K562 (cell line): ENCODE data around the gene QRICH1. TPM values are rescaled to one million over a fixed set of nuclear protein-coding genes. Genes with fewer than 3 reads are reported as not detected.

ENCODE experiments used
- ATAC-seq: fragments of 200-7000 bp; cut with Tn5 transposase; 3 replicates; pipeline ENCODE4 v1.9.1; 2020; ENCODE audit warnings: moderate library complexity
- BruUV-seq: library from RNA; stranded (reverse); fragments of 400-500 nt; replicated peaks from 2 replicates; lab custom pipeline; 2021; lab: Mats Ljungman, UMichigan
- CTCF ChIA-PET: fragments of 300-600 bp; formaldehyde crosslinking; extraction: SDS; loops from one replicate; lab custom pipeline; 2021; ENCODE audit warnings: low intra/inter-chr PET ratio; lab: Yijun Ruan, JAX
- POLR2A ChIA-PET: fragments of 300-600, 350-650 bp; sonication (Branson Sonifier 250); formaldehyde crosslinking; extraction: SDS; loops from one replicate; lab custom pipeline; 2021; ENCODE audit warnings: antibody characterized with exemption, inconsistent platforms; lab: Yijun Ruan, JAX
- DNase-seq, 4 experiments: peaks; one replicate each; pipeline versions ENCODE4 v3.0.0 to v3.0.0-alpha.2; 2011 to 2018; ENCODE audit warnings: low spot score in 3 of 4, mixed read lengths in 3 of 4; ENCODE audit errors: extremely low read depth in 1 of 4
- FAIRE-seq: peaks from 2 replicates; lab custom pipeline; 2011; peaks lifted over from hg19 to GRCh38; lab: Jason Lieb, UNC
- H2AFZ ChIP-seq: 2 replicates; pipeline ENCODE4 v1.6.0; 2011; ENCODE audit warnings: low read depth, low read length, control low read depth, inconsistent platforms
- H3K27ac ChIP-seq: fragments of 200-600 bp; 3 replicates; pipeline ENCODE4 v1.8.0; 2011; ENCODE audit warnings: low read depth, mild to moderate bottlenecking, control low read depth, inconsistent platforms, low read length, moderate library complexity, mixed read lengths; ENCODE audit errors: extremely low read depth
- H3K27me3 ChIP-seq, 2 experiments: fragments of 300-600 bp in 1 of 2; 2 replicates in 1 of 2; 3 replicates in 1 of 2; pipeline versions ENCODE4 v1.6.0 to v1.8.0; 2011; ENCODE audit warnings: inconsistent platforms in 2 of 2, low read length in 2 of 2, mild to moderate bottlenecking in 1 of 2, mixed read lengths in 1 of 2, moderate library complexity in 1 of 2; ENCODE audit not compliant: control insufficient read depth in 2 of 2, insufficient read depth in 2 of 2
- H3K36me3 ChIP-seq: fragments of 300-600 bp; 3 replicates; pipeline ENCODE4 v1.8.0; 2011; ENCODE audit warnings: mild to moderate bottlenecking, low read length, inconsistent platforms; ENCODE audit not compliant: control insufficient read depth, insufficient read depth
- H3K4me1 ChIP-seq, 2 experiments: fragments of 200-600 bp in 1 of 2; replicated peaks in 1 of 2; 2 replicates in 1 of 2; 3 replicates in 1 of 2; pipeline versions ENCODE4 v1.5.1 to v1.8.0; 2011; ENCODE audit warnings: inconsistent platforms in 2 of 2, low read length in 2 of 2, mild to moderate bottlenecking in 1 of 2, mixed read lengths in 1 of 2, moderate library complexity in 1 of 2; ENCODE audit not compliant: control insufficient read depth in 2 of 2, insufficient read depth in 2 of 2
- H3K4me2 ChIP-seq: 2 replicates; pipeline ENCODE4 v1.6.1; 2011; ENCODE audit warnings: low read length, control low read depth, inconsistent platforms, mixed read lengths; ENCODE audit not compliant: insufficient read depth
- H3K4me3 ChIP-seq: fragments of 200-600 bp; sonication (generic), shearing (Covaris generic); 2 replicates; pipeline ENCODE4 v1.5.1; 2016; ENCODE audit warnings: control low read depth, inconsistent platforms
- H3K79me2 ChIP-seq: fragments of 200-600 bp; 3 replicates; pipeline ENCODE4 v1.8.0; 2011; ENCODE audit warnings: low read length, inconsistent platforms; ENCODE audit not compliant: control insufficient read depth, insufficient read depth
- H3K9ac ChIP-seq, 2 experiments: 2 replicates each; pipeline versions ENCODE4 v1.6.0 to v1.6.1; 2011; ENCODE audit warnings: low read depth in 2 of 2, low read length in 2 of 2, control low read depth in 1 of 2, inconsistent platforms in 1 of 2, mild to moderate bottlenecking in 1 of 2, mixed read lengths in 1 of 2; ENCODE audit not compliant: insufficient read depth in 1 of 2
- H3K9me1 ChIP-seq: one replicate; pipeline ENCODE4 v1.6.0; 2011; ENCODE audit warnings: inconsistent platforms, mild to moderate bottlenecking, low read length, moderate library complexity; ENCODE audit not compliant: control insufficient read depth, insufficient read depth
- H3K9me3 ChIP-seq: replicated peaks from 2 replicates; pipeline ENCODE4 v1.5.1; 2011; ENCODE audit warnings: low read depth, low read length, inconsistent platforms; ENCODE audit not compliant: control insufficient read depth, insufficient read depth
- H4K20me1 ChIP-seq: replicated peaks from 2 replicates; pipeline ENCODE4 v1.6.1; 2011; ENCODE audit warnings: low read length, inconsistent platforms, mixed read lengths; ENCODE audit not compliant: control insufficient read depth, insufficient read depth
- HMG20A ChIP-seq: fragments of 450-650 bp; formaldehyde crosslinking; conservative IDR thresholded peaks from 2 replicates; pipeline ENCODE4 v1.4.0; 2020; ENCODE audit warnings: mild to moderate bottlenecking, mixed read lengths
- NFE2 ChIP-seq: IDR thresholded peaks from 2 replicates; pipeline ENCODE4 v1.6.1; 2014; ENCODE audit warnings: antibody characterized with exemption, low read depth
- ZNF41 ChIP-seq: fragments of 250-450 bp; sonication (Bioruptor Pico); conservative IDR thresholded peaks from 2 replicates; pipeline ENCODE4 v1.4.0; 2020; ENCODE audit warnings: mild to moderate bottlenecking
- ZNF717 ChIP-seq: fragments of 250-450 bp; sonication (Bioruptor Pico); IDR thresholded peaks from 2 replicates; pipeline ENCODE4 v1.5.0; 2021
- WGBS: fragments of 100-300 bp; shearing (Covaris generic); methylation state at CpG from one replicate; pipeline ENCODE4 v1.1.6; 2016; ENCODE audit warnings: low coverage, mixed read lengths; ENCODE audit not compliant: insufficient coverage; ENCODE audit errors: missing lambda C conversion rate; 5-methylcytosine and 5-hydroxymethylcytosine counted together
- in situ Hi-C: fragments of 300-500 bp; cut with MboI; formaldehyde crosslinking; loops from 4 replicates; pipeline ENCODE4 v1.15.0; 2018; ENCODE audit warnings: inconsistent platforms, mixed read lengths
- intact Hi-C: fragments of 100-400 bp; cut with micrococcal nuclease; formaldehyde crosslinking; loops from 2 replicates; pipeline ENCODE4 v1.14.2; 2022
- polyA plus RNA-seq, 8 experiments: library from polyadenylated mRNA; depleted of rRNA in 4 of 8; stranded (reverse) in 5 of 8; unstranded in 3 of 8; fragments of >200 nt; fragmentation: Nextera tagmentation in 2 of 8; fragmentation: Illumina TruSeq in 1 of 8; extraction: Ambion mirVana in 2 of 8; extraction: Trizol in 1 of 8; gene quantifications; 2 replicates each; pipeline versions ENCODE4 v1.2.1 to v1.2.3, GENCODE V29; 2011 to 2014; ENCODE audit warnings: inconsistent platforms in 1 of 8, missing spikeins in 1 of 8
- total RNA-seq, 7 experiments: library from RNA; depleted of rRNA in 6 of 7; stranded (reverse); fragments of >200 nt in 6 of 7; fragmentation: Illumina TruSeq in 2 of 7; extraction: Trizol in 2 of 7; gene quantifications; 2 replicates each; pipeline versions ENCODE4 v1.2.1 to v1.2.3, GENCODE V29; 2011 to 2021; ENCODE audit warnings: low replicate concordance in 1 of 7
- TF ChIP-seq, protein P1 (sequence below): fragments of 250-450 bp; sonication (Bioruptor Pico); IDR thresholded peaks from 2 replicates; pipeline ENCODE4 v1.4.0; 2020; ENCODE audit warnings: mild to moderate bottlenecking, moderate library complexity, borderline replicate concordance

Gene QRICH1
- total and polyA plus RNA-seq, 9 of the 15 experiments (the other 6 are each of a cell fraction or from before 2014, with no cell fraction given) = 20.1 to 99.2 (median 56.7) TPM

GRCh38 chr3:49015765-49016164 is 78.1 kb downstream of the QRICH1 start:
- Histone ChIP-seq H3K36me3 (peaks cover 52% of the 10 kb centered on the region; the same call in 2 of the 3 replicates), H3K4me2 (no peak overlapping the region), H3K4me1 (peaks cover 8 to 39% of the 10 kb centered on the region in 2 experiments; a peak in 4 of 5 replicates), H3K27ac (no peak overlapping the region), H3K9me3 (no peaks in the 10 kb centered on the region), H3K27me3 (no peaks in the 10 kb centered on the region), H3K4me3 (no peak overlapping the region), H3K9ac (no peak overlapping the region), H3K79me2 (peaks cover 55% of the 10 kb centered on the region), H3K9me1 (peaks cover 8% of the 10 kb centered on the region), H2AFZ (no peak overlapping the region), H4K20me1 (peaks cover 20% of the 10 kb centered on the region; the same call in 1 of the 2 replicates)
- TF ChIP-seq HMG20A (no peak), ZNF717 (CRISPR knock-in tag) (no peak), ZNF41 (CRISPR knock-in tag) (no peak), NFE2 (no peak)
- TF ChIP-seq, protein P1, sequence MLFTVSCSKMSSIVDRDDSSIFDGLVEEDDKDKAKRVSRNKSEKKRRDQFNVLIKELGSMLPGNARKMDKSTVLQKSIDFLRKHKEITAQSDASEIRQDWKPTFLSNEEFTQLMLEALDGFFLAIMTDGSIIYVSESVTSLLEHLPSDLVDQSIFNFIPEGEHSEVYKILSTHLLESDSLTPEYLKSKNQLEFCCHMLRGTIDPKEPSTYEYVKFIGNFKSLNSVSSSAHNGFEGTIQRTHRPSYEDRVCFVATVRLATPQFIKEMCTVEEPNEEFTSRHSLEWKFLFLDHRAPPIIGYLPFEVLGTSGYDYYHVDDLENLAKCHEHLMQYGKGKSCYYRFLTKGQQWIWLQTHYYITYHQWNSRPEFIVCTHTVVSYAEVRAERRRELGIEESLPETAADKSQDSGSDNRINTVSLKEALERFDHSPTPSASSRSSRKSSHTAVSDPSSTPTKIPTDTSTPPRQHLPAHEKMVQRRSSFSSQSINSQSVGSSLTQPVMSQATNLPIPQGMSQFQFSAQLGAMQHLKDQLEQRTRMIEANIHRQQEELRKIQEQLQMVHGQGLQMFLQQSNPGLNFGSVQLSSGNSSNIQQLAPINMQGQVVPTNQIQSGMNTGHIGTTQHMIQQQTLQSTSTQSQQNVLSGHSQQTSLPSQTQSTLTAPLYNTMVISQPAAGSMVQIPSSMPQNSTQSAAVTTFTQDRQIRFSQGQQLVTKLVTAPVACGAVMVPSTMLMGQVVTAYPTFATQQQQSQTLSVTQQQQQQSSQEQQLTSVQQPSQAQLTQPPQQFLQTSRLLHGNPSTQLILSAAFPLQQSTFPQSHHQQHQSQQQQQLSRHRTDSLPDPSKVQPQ (CRISPR knock-in tag) = no peak
- ChIA-PET POLR2A (no interaction called here), CTCF (no interaction called here)
- in situ Hi-C loops (no loop called here), intact Hi-C loops (loop anchor here (2.0 kb wide), 1 partner anchor 27 kb away; no protein-coding TSS in a partner anchor)
- no peak for ATAC-seq
- no peak for DNase-seq
- WGBS = 86% methylated on average over 6 of the region's 6 CpGs
- FAIRE-seq = no peak
- BruUV-seq = no TSS peak
